Stimulated activated CD8-positive, alpha-beta memory T cell treated with anti-CD3 and anti-CD28 coated beads, Interleukin-4, amount 100 ng/mL, for 4 hours (primary cell): ENCODE results near the gene MRPL20.
"Not testable (repeated sequence)": the region's sequence is repeated elsewhere in the genome, so short reads cannot be mapped to it uniquely, and the experiment has no call there.

Experiments used
- DNase-seq, 2 donors: peaks; one replicate each; pipeline ENCODE4 v3.0.0-alpha.2; 2020; ENCODE audit warnings: low read depth in 2 of 2, low spot score in 1 of 2

The MRPL20 gene

GRCh38 chr1:1426496-1427105, 19.5 kb upstream of the MRPL20 start:
- no peak for DNase-seq

GRCh38 chr1:1425753-1426495, 18.8 kb upstream of the MRPL20 start:
- no peak for DNase-seq

GRCh38 chr1:1425426-1425752, 18.3 kb upstream of the MRPL20 start:
- no peak for DNase-seq

- no peak for DNase-seq
Measured at GRCh38 chr1:1424707-1425106, 17.6 kb upstream of the MRPL20 start.

GRCh38 chr1:1423245-1423597, 16.1 kb upstream of the MRPL20 start:
- DNase-seq: no peak

- DNase-seq: no peak
Measured at GRCh38 chr1:1422465-1423244, 15.6 kb upstream of the MRPL20 start.

- DNase-seq: no peak
Measured at GRCh38 chr1:1421907-1422464, 14.9 kb upstream of the MRPL20 start.

GRCh38 chr1:1421147-1421906, 14.2 kb upstream of the MRPL20 start, which contains the start of gene ANKRD65:
TSS of gene ANKRD65 (minus strand) at chr1:1421276. CDS start at chr1:1421005, 271 bp downstream.
- DNase-seq: no peak

- DNase-seq: no peak
Measured at GRCh38 chr1:1420654-1421141, 13.6 kb upstream of the MRPL20 start.

GRCh38 chr1:1419813-1420653, 12.9 kb upstream of the MRPL20 start:
- DNase-seq: no peak

- no peak for DNase-seq
Measured at GRCh38 chr1:1419363-1419812, 12.3 kb upstream of the MRPL20 start.

- no peak for DNase-seq
Measured at GRCh38 chr1:1418464-1419362, 11.6 kb upstream of the MRPL20 start.

GRCh38 chr1:1417825-1418463, 10.9 kb upstream of the MRPL20 start:
- DNase-seq: not testable (repeated sequence)

GRCh38 chr1:1417396-1417795, 10.3 kb upstream of the MRPL20 start:
- DNase-seq: not testable (repeated sequence)

- DNase-seq: no peak
Measured at GRCh38 chr1:1415751-1416150, 8.7 kb upstream of the MRPL20 start.

- not testable (repeated sequence) for DNase-seq
Measured at GRCh38 chr1:1412311-1412902, 5.3 kb upstream of the MRPL20 start.

GRCh38 chr1:1411626-1412025, 4.5 kb upstream of the MRPL20 start:
- no peak for DNase-seq

- not testable (repeated sequence) for DNase-seq
Measured at GRCh38 chr1:1410238-1410637, 3.1 kb upstream of the MRPL20 start.
